Measurements from ENCODE around the gene AGBL1. TPM values are rescaled to one million over a fixed set of nuclear protein-coding genes. Genes with fewer than 3 reads are reported as not detected.

Gene AGBL1
- total RNA-seq, 4 donors from 2014 or later, result 0.32 to 0.40 TPM; not detected in 2

- in situ Hi-C loops (cut with MboI; ENCODE audit: low pct_ligation_motif_present in 1 of 4, low pct_unique_long_range_greater_than_20kb in 1 of 4, low sequenced_read_pairs in 3 of 4), result no loop called here
- TF ChIP-seq CTCF (IDR thresholded peaks at IDR 0.05) (no peak), POLR2AphosphoS5 (IDR thresholded peaks at IDR 0.05) (no peak), EP300 (IDR thresholded peaks at IDR 0.05; ENCODE audit: low read depth) (no peak)
These were observed 605.6 kb downstream of the AGBL1 start for GRCh38 chr15:86685263-86685662.

DNA sequence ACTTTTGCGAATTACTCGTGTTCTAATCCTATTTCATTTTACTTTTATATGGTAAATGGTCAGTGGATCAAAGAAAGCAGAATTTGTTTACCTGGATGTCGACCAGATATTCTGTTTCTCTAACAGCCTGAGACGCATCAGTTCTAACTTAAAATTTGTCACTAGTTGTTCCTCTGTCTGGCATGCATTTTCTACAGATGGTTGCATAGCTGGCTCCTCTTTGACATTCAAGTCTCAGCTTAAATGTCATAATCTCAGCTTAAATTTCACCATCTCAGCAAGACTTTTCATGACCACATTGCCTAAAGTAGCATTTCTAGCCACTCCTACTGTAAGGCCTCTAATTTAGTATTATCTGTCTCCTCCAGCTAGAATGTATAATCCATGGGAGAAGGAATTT, 609.3 kb downstream of the AGBL1 start:
- no peaks in the 10 kb centered on the region for H3K9me3 ChIP-seq
- no peak overlapping the region for H3K4me3 ChIP-seq
- WGBS, 2 donors (ENCODE audit: low coverage in 1 of 2), result 71 to 75% methylated on average over 4 of the region's 4 CpGs
- H3K27me3 ChIP-seq, result no peaks in the 10 kb centered on the region
- in situ Hi-C loops (cut with MboI; ENCODE audit: low pct_ligation_motif_present in 1 of 4, low pct_unique_long_range_greater_than_20kb in 1 of 4, low sequenced_read_pairs in 3 of 4) (no loop called here), intact Hi-C loops (cut with DNase I; ENCODE audit: low total_unique reads) (no loop called here)
- H3K27ac ChIP-seq, result no peak overlapping the region
- no peak for DNase-seq
- TF ChIP-seq POLR2AphosphoS5 (IDR thresholded peaks at IDR 0.05), result no peak
- no peak for TF ChIP-seq POLR2A (IDR thresholded peaks at IDR 0.05)
- no peak for TF ChIP-seq EP300 (IDR thresholded peaks at IDR 0.05; ENCODE audit: low read depth)
- TF ChIP-seq CTCF (IDR thresholded peaks at IDR 0.05), result no peak
- H3K4me1 ChIP-seq, result no peaks in the 10 kb centered on the region
- H3K36me3 ChIP-seq, result no peaks in the 10 kb centered on the region

More at GRCh38 chr15:86685263-86685662, 605.6 kb downstream of the AGBL1 start:
- Histone ChIP-seq H3K4me1 (no peaks in the 10 kb centered on the region), H3K27me3 (no peaks in the 10 kb centered on the region), H3K9me3 (no peaks in the 10 kb centered on the region), H3K4me3 (no peak overlapping the region), H3K27ac (no peak overlapping the region), H3K36me3 (no peaks in the 10 kb centered on the region)
- intact Hi-C loops (cut with DNase I; ENCODE audit: low total_unique reads), result no loop called here
- DNase-seq, result no peak
- WGBS, 2 donors (ENCODE audit: low coverage in 1 of 2), result 72 to 83% methylated on average over 2 to 3 of the region's 3 CpGs

GRCh38 chr15:86690566-86690965, 610.9 kb downstream of the AGBL1 start:
- Histone ChIP-seq H3K9me3 (no peaks in the 10 kb centered on the region), H3K36me3 (no peaks in the 10 kb centered on the region), H3K27ac (no peak overlapping the region), H3K4me3 (no peak overlapping the region), H3K4me1 (no peaks in the 10 kb centered on the region), H3K27me3 (no peaks in the 10 kb centered on the region)
- WGBS, 2 donors (ENCODE audit: low coverage in 1 of 2), result 78 to 89% methylated on average over 1 of the region's 1 CpG
- DNase-seq, result no peak
- intact Hi-C loops (cut with DNase I; ENCODE audit: low total_unique reads) (no loop called here), in situ Hi-C loops (cut with MboI; ENCODE audit: low pct_ligation_motif_present in 1 of 4, low pct_unique_long_range_greater_than_20kb in 1 of 4, low sequenced_read_pairs in 3 of 4) (no loop called here)
- TF ChIP-seq POLR2AphosphoS5 (IDR thresholded peaks at IDR 0.05), result no peak

- intact Hi-C loops (cut with DNase I; ENCODE audit: low total_unique reads), result no loop called here
- Histone ChIP-seq H3K9me3 (no peaks in the 10 kb centered on the region), H3K36me3 (no peaks in the 10 kb centered on the region), H3K4me1 (no peaks in the 10 kb centered on the region), H3K27ac (no peak overlapping the region), H3K27me3 (no peaks in the 10 kb centered on the region), H3K4me3 (no peak overlapping the region)
- in situ Hi-C loops (cut with MboI; ENCODE audit: low pct_ligation_motif_present in 1 of 4, low pct_unique_long_range_greater_than_20kb in 1 of 4, low sequenced_read_pairs in 3 of 4), result no loop called here
- DNase-seq, result no peak
- WGBS, 2 donors (ENCODE audit: low coverage in 1 of 2), result 39 to 44% methylated on average over 2 of the region's 2 CpGs
- TF ChIP-seq POLR2A (IDR thresholded peaks at IDR 0.05) (no peak), CTCF (IDR thresholded peaks at IDR 0.05) (peak in 1 of 5 experiments; percentile 21), EP300 (IDR thresholded peaks at IDR 0.05; ENCODE audit: low read depth) (no peak), POLR2AphosphoS5 (IDR thresholded peaks at IDR 0.05) (no peak)
These were observed 611.5 kb downstream of the AGBL1 start for GRCh38 chr15:86691091-86691663.

All from transverse colon (tissue), 4 donors.